ENCODE data around the gene PFKP.
A peak's percentile ranks its signal among the peaks of the same experiment; 100 is the strongest.
"Not testable (repeated sequence)": the region's sequence is repeated elsewhere in the genome, so short reads cannot be mapped to it uniquely, and the experiment has no call there.

PFKP gene

DNA sequence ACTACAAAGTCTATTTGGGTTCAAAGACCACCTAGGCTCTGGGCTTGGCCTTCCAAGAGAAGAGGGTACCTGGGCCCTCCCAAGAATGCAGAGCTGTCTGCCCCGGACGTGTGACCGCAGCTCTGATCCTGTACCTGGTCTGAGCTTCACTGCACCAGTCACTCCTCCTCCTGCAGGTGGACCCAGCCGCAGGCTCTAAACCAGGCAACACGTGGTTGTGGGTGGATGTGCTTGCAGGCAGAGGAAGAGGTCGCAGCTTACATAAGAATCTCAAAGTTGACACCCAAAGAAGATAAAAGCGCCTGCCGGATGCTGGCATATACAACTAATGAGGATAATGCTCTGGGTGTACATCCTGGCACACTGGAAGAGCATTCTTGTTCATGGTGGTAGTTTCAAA lies 9.4 kb upstream of the PFKP start:
- no peaks in the 10 kb centered on the region for H3K4me1 ChIP-seq (ENCODE audit: control insufficient read depth, insufficient read depth, low read length, poor library complexity, severe bottlenecking)
- DNase-seq = no peak
- H3K4me3 ChIP-seq (ENCODE audit: insufficient read depth, low read depth, low read length, poor library complexity, severe bottlenecking) = no peak overlapping the region
- H3K36me3 ChIP-seq (ENCODE audit: control insufficient read depth, insufficient read depth, low read length) = no peaks in the 10 kb centered on the region
- H3K9me3 ChIP-seq (ENCODE audit: control insufficient read depth, low read length) = no peaks in the 10 kb centered on the region
- H3K27me3 ChIP-seq (replicated peaks; ENCODE audit: control insufficient read depth, insufficient read depth, low read length, poor library complexity, severe bottlenecking) = no peaks in the 10 kb centered on the region
- no peak overlapping the region for H3K27ac ChIP-seq (ENCODE audit: insufficient read depth, low read length, poor library complexity, severe bottlenecking)

DNA sequence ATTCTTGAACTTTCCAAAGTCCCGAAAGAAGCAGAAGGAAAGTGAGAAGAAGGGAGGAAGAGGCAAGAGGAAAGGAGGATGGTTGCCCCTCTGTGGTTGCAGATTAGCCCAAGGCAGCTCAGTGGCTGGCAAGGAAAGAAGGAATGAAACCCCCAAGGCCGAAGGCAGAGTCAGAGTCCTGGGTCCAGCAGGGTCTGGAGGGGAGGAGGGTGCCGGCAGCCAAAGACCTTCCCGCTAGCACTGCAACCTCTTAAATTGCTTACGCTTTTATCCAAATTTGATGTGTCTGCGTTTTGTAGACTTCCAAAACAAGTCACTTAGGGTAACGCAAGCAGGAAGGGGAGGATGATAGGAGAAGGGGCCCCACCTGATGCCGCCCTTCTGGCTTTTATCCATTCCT lies 7.4 kb upstream of the PFKP start:
- Histone ChIP-seq H3K4me1 (ENCODE audit: control insufficient read depth, insufficient read depth, low read length, poor library complexity, severe bottlenecking) (no peaks in the 10 kb centered on the region), H3K27me3 (replicated peaks; ENCODE audit: control insufficient read depth, insufficient read depth, low read length, poor library complexity, severe bottlenecking) (no peaks in the 10 kb centered on the region), H3K27ac (ENCODE audit: insufficient read depth, low read length, poor library complexity, severe bottlenecking) (no peak overlapping the region), H3K9me3 (ENCODE audit: control insufficient read depth, low read length) (no peaks in the 10 kb centered on the region), H3K36me3 (ENCODE audit: control insufficient read depth, insufficient read depth, low read length) (no peaks in the 10 kb centered on the region), H3K4me3 (ENCODE audit: insufficient read depth, low read depth, low read length, poor library complexity, severe bottlenecking) (no peak overlapping the region)
- no peak for DNase-seq

DNA sequence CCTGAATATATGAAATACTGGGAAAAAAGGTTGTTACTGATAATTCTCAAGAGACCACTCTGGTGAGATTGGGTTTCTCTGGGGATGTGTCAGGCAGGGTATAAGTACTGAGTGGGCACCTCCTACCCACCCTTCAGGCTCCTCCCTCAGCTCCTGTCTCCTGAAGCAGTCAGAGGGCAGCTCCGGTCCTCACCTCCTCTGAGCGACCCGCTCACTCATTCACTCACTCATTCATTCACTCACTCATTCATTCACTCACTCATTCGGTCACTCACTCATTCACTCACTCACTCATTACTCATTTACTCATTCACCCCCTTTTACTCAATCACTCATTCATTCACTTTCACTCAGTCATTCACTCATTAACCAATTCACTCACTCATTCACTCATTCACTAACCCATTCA lies 6.9 kb upstream of the PFKP start:
- DNase-seq = no peak
- Histone ChIP-seq H3K27ac (ENCODE audit: insufficient read depth, low read length, poor library complexity, severe bottlenecking) (no peak overlapping the region), H3K27me3 (replicated peaks; ENCODE audit: control insufficient read depth, insufficient read depth, low read length, poor library complexity, severe bottlenecking) (no peaks in the 10 kb centered on the region), H3K9me3 (ENCODE audit: control insufficient read depth, low read length) (no peaks in the 10 kb centered on the region), H3K4me3 (ENCODE audit: insufficient read depth, low read depth, low read length, poor library complexity, severe bottlenecking) (no peak overlapping the region), H3K4me1 (ENCODE audit: control insufficient read depth, insufficient read depth, low read length, poor library complexity, severe bottlenecking) (no peaks in the 10 kb centered on the region), H3K36me3 (ENCODE audit: control insufficient read depth, insufficient read depth, low read length) (no peaks in the 10 kb centered on the region)

DNA sequence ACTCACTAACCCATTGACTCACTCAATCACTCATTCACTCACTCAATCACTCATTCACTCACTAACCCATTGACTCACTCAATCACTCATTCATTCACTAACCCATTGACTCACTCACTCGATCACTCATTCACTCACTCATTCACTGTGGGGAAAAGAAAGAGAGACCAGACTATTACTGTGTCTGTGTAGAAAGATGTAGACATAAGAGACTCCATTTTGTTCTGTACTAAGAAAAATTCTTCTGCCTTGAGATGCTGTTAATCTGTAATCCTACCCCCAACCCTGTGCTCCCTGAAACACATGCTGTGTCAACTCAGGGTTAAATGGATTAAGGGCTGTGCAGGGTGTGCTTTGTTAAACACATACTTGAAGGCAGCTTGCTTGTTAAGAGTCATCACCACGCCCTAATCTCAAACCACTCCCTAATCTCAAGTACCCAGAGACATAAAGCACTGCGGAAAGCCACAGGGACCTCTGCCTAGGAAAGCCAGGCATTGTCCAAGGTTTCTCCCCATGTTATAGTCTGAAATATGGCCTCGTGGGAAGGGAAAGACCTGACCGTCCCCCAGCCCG lies 5.9 kb upstream of the PFKP start:
- H3K4me3 ChIP-seq (ENCODE audit: insufficient read depth, low read depth, low read length, poor library complexity, severe bottlenecking); H3K27ac ChIP-seq (ENCODE audit: insufficient read depth, low read length, poor library complexity, severe bottlenecking); H3K9me3 ChIP-seq (ENCODE audit: control insufficient read depth, low read length): not testable (repeated sequence)

DNA sequence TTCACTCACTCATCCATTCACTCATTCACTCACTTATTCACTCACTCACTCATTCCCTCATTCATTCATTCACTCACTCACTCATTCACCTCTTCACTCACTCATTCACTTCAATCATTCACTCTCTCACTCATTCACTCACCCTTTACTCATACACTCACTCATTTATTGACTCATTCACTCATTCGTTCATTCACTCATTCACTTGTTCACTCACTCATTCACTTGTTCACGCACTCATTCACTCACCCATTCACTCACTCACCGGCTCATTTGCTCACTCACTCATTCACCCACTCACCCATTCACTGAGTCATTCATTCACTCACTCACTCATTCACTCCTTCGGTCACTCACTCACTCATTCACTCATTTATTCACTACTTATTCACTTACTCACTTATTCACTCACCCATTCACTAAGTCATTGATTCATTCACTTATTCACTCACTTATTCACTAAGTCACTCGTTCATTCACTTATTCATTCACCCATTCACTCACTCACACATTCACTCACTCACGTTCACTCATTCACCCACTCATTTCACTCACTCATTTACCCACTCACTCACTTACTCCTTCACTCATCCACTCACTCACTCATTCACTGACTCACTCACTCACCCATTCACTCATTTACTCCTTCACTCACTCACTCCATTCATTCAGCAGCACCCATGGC lies 4.7 kb upstream of the PFKP start:
- no peak for DNase-seq
- no peak overlapping the region for H3K27ac ChIP-seq (ENCODE audit: insufficient read depth, low read length, poor library complexity, severe bottlenecking)
- H3K9me3 ChIP-seq (ENCODE audit: control insufficient read depth, low read length) = no peaks in the 10 kb centered on the region
- H3K27me3 ChIP-seq (replicated peaks; ENCODE audit: control insufficient read depth, insufficient read depth, low read length, poor library complexity, severe bottlenecking) = no peaks in the 10 kb centered on the region
- peaks cover 7% of the 10 kb centered on the region for H3K4me1 ChIP-seq (ENCODE audit: control insufficient read depth, insufficient read depth, low read length, poor library complexity, severe bottlenecking)
- no peak overlapping the region for H3K4me3 ChIP-seq (ENCODE audit: insufficient read depth, low read depth, low read length, poor library complexity, severe bottlenecking)
- H3K36me3 ChIP-seq (ENCODE audit: control insufficient read depth, insufficient read depth, low read length) = no peaks in the 10 kb centered on the region

More for the DNA sequence above, 5.9 kb upstream of the PFKP start:
- DNase-seq; H3K27me3 ChIP-seq (replicated peaks; ENCODE audit: control insufficient read depth, insufficient read depth, low read length, poor library complexity, severe bottlenecking); H3K4me1 ChIP-seq (ENCODE audit: control insufficient read depth, insufficient read depth, low read length, poor library complexity, severe bottlenecking); H3K36me3 ChIP-seq (ENCODE audit: control insufficient read depth, insufficient read depth, low read length): not testable (repeated sequence)

DNA sequence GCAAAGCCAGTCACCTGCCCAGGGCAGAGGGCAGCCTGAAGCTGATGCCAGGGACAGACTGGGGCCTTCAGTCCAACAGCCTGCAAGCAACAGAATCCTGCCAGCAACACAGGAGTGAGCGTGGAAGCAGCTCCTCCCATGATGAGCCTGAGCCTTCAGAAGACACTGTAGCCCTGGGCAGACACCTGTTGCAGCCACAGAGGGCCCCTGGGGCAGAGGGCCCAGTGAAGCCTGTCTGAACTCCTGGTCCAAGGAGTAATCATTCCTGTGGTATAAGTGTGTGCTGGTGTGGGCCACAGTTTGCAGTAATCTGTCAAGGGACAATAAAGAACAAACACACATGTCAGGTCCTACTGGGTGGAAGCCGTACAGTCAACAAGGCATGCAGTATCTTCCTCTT lies 2.9 kb upstream of the PFKP start:
- Histone ChIP-seq H3K4me1 (ENCODE audit: control insufficient read depth, insufficient read depth, low read length, poor library complexity, severe bottlenecking) (peaks cover 11% of the 10 kb centered on the region), H3K4me3 (ENCODE audit: insufficient read depth, low read depth, low read length, poor library complexity, severe bottlenecking) (no peak overlapping the region), H3K36me3 (ENCODE audit: control insufficient read depth, insufficient read depth, low read length) (no peaks in the 10 kb centered on the region), H3K27ac (ENCODE audit: insufficient read depth, low read length, poor library complexity, severe bottlenecking) (no peak overlapping the region), H3K9me3 (ENCODE audit: control insufficient read depth, low read length) (no peaks in the 10 kb centered on the region), H3K27me3 (replicated peaks; ENCODE audit: control insufficient read depth, insufficient read depth, low read length, poor library complexity, severe bottlenecking) (no peaks in the 10 kb centered on the region)
- DNase-seq = no peak

DNA sequence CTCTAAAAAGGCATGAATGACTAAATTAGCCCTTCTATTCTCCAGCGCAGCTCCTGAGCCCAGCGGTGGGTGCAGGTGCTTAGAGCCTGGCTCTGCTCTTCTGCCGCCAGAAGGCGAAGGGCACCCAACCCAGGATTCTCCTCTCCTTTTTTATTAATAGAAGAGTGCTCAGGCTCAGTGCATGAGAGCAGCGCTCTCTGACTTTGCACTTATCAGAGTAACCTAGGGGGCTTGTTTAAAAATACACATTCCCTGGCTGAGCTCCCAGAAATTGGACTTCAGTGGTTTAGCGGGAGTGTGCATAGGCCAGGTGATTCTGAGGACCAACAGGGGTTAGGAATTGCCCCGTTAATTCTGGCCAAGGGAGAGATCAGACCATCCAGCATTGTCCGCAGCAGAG lies 1.7 kb upstream of the PFKP start:
- Histone ChIP-seq H3K36me3 (ENCODE audit: control insufficient read depth, insufficient read depth, low read length) (no peaks in the 10 kb centered on the region), H3K27me3 (replicated peaks; ENCODE audit: control insufficient read depth, insufficient read depth, low read length, poor library complexity, severe bottlenecking) (no peaks in the 10 kb centered on the region), H3K9me3 (ENCODE audit: control insufficient read depth, low read length) (no peaks in the 10 kb centered on the region), H3K27ac (ENCODE audit: insufficient read depth, low read length, poor library complexity, severe bottlenecking) (no peak overlapping the region), H3K4me1 (ENCODE audit: control insufficient read depth, insufficient read depth, low read length, poor library complexity, severe bottlenecking) (peaks cover 15% of the 10 kb centered on the region), H3K4me3 (ENCODE audit: insufficient read depth, low read depth, low read length, poor library complexity, severe bottlenecking) (no peak overlapping the region)
- DNase-seq = no peak

DNA sequence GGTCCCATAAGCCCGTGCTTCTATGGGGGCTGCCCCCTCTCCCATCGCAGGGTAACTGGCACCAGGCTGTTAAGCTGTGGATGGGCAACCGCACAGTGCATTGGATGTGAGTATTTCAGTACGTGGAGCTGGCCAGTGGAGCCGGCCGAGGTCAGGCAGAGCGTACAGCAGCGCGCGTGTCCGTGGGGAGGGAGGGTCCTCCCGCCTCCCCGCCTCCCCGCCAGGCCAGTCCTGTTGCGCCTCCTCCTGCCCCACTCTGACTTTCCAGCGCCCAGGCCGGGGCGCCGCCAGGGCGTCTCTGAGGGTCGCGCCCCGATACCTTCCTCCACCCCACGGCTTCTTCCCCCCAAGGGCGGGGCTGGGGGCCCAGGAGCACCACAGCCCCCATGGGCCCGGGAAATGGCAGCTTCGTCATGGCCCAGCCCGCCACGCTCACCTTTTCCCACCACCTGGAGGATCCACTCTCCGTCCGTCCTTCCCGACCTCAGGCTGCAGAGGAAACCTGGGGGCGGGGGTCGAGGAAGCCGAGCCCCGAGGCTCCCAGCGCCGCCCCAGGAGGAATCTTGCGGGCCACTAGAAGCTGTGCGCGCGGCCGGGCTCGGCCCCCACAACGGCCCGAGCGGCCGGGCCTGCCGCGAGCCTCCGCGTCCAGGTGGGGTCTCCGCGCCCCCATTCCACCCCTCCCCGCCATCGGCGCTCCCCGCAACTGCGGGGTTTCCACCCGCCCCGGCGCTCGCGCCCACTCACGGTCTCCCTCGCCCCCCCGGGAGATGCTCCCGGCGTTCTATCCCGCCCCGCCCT lies 831 bp upstream of the PFKP start:
- no peaks in the 10 kb centered on the region for H3K27me3 ChIP-seq (replicated peaks; ENCODE audit: control insufficient read depth, insufficient read depth, low read length, poor library complexity, severe bottlenecking)
- H3K4me1 ChIP-seq (ENCODE audit: control insufficient read depth, insufficient read depth, low read length, poor library complexity, severe bottlenecking) = peaks cover 15% of the 10 kb centered on the region
- H3K9me3 ChIP-seq (ENCODE audit: control insufficient read depth, low read length) = no peaks in the 10 kb centered on the region
- no peak for DNase-seq
- H3K4me3 ChIP-seq (ENCODE audit: insufficient read depth, low read depth, low read length, poor library complexity, severe bottlenecking) = peak overlapping the region; percentile 99
- H3K36me3 ChIP-seq (ENCODE audit: control insufficient read depth, insufficient read depth, low read length) = no peaks in the 10 kb centered on the region
- no peak overlapping the region for H3K27ac ChIP-seq (ENCODE audit: insufficient read depth, low read length, poor library complexity, severe bottlenecking)

DNA sequence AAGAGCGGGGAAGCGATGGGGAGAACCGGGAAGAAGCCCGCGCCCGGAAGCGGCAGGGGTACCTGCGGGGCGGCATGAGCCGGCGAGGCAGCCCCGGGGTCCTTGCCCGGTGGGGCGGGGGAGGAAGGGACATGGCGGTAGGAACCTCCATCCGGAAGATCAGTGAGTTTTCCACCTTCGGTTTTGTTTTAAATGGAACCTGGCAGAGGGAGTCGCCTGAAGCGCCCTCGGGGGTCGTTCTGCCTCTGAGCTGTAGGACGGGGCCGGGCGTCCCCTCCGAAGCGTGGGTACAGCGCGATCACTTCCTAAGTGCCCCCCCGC lies 471 bp downstream of the PFKP start:
- Histone ChIP-seq H3K36me3 (ENCODE audit: control insufficient read depth, insufficient read depth, low read length) (no peaks in the 10 kb centered on the region), H3K4me3 (ENCODE audit: insufficient read depth, low read depth, low read length, poor library complexity, severe bottlenecking) (peak overlapping the region; percentile 99), H3K27ac (ENCODE audit: insufficient read depth, low read length, poor library complexity, severe bottlenecking) (peak overlapping the region; percentile 68), H3K4me1 (ENCODE audit: control insufficient read depth, insufficient read depth, low read length, poor library complexity, severe bottlenecking) (peaks cover 15% of the 10 kb centered on the region), H3K9me3 (ENCODE audit: control insufficient read depth, low read length) (no peaks in the 10 kb centered on the region), H3K27me3 (replicated peaks; ENCODE audit: control insufficient read depth, insufficient read depth, low read length, poor library complexity, severe bottlenecking) (no peaks in the 10 kb centered on the region)
- no peak for DNase-seq
